HG03045 (cell line): ENCODE data around the gene RGS10.
"Not testable (repeated sequence)": the region's sequence is repeated elsewhere in the genome, so short reads cannot be mapped to it uniquely, and the experiment has no call there.

Experiments
- ATAC-seq: cut with Tn5 transposase; IDR thresholded peaks from one replicate; pipeline ENCODE4 v1.9.1; 2021; ENCODE audit warnings: mild to moderate bottlenecking, moderate library complexity; ENCODE audit not compliant: unreplicated experiment

RGS10 gene

GRCh38 chr10:119539359-119539825, 3.1 kb downstream of the RGS10 start:
- ATAC-seq = no peak

- no peak for ATAC-seq
Measured at GRCh38 chr10:119538632-119539358, 3.7 kb downstream of the RGS10 start.

GRCh38 chr10:119537953-119538630, 4.4 kb downstream of the RGS10 start:
- no peak for ATAC-seq

GRCh38 chr10:119536508-119537025, 6.0 kb downstream of the RGS10 start:
- no peak for ATAC-seq

- no peak for ATAC-seq
Measured at GRCh38 chr10:119535837-119536507, 6.5 kb downstream of the RGS10 start.

GRCh38 chr10:119535305-119535704, 7.2 kb downstream of the RGS10 start:
- ATAC-seq = no peak

GRCh38 chr10:119533473-119533872, 9.0 kb downstream of the RGS10 start:
- no peak for ATAC-seq

GRCh38 chr10:119532791-119533190, 9.7 kb downstream of the RGS10 start:
- ATAC-seq = not testable (repeated sequence)

- ATAC-seq = not testable (repeated sequence)
Measured at GRCh38 chr10:119532251-119532650, 10.3 kb downstream of the RGS10 start.

GRCh38 chr10:119531067-119531466, 11.5 kb downstream of the RGS10 start:
- no peak for ATAC-seq

GRCh38 chr10:119528663-119529237, 13.8 kb downstream of the RGS10 start:
- not testable (repeated sequence) for ATAC-seq

GRCh38 chr10:119526621-119527592, 15.6 kb downstream of the RGS10 start:
- ATAC-seq = no peak

- ATAC-seq = no peak
Measured at GRCh38 chr10:119526149-119526548, 16.4 kb downstream of the RGS10 start.

- ATAC-seq = no peak
Measured at GRCh38 chr10:119525116-119525515, 17.4 kb downstream of the RGS10 start.

GRCh38 chr10:119524720-119525070, 17.8 kb downstream of the RGS10 start:
- ATAC-seq = no peak

- ATAC-seq = no peak
Measured at GRCh38 chr10:119523895-119524719, 18.4 kb downstream of the RGS10 start.

GRCh38 chr10:119522747-119523426, 19.6 kb downstream of the RGS10 start:
- no peak for ATAC-seq

- ATAC-seq = no peak
Measured at GRCh38 chr10:119521443-119522204, 20.9 kb downstream of the RGS10 start.
